HG02759 (cell line): ENCODE results near the gene RNU6-7.
A peak's percentile ranks its signal among the peaks of the same experiment; 100 is the strongest.

ENCODE experiments used
- ATAC-seq: cut with Tn5 transposase; IDR thresholded peaks from one replicate; pipeline ENCODE4 v1.9.1; 2021; ENCODE audit warnings: mild to moderate bottlenecking, moderate library complexity; ENCODE audit not compliant: unreplicated experiment

The RNU6-7 gene

DNA sequence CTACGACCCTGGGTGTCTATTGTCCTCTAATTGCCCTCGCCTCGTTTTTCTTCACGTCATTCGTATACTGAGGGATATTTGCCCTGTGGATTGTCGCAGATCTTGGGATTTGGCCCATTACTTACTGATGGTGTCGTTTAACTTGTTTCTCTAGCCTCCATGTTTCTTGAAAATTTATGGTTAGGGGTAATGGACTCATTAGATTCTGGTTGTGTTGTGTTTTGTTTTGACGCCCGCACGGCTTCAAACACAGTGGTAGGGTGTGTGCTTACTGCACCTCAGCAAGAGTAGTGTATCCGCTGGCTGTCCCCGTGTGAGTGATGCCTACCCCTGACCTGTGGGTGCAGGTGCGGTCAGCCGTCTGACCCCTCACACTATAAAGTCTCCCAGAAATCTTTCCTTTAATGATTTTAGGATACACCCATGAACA is 2.1 kb downstream of the RNU6-7 start:
- no peak for ATAC-seq

- ATAC-seq: no peak
These were observed 3.7 kb downstream of the RNU6-7 start for GRCh38 chr14:32205554-32205953.

GRCh38 chr14:32205984-32206383 is 4.1 kb downstream of the RNU6-7 start:
- no peak for ATAC-seq

DNA sequence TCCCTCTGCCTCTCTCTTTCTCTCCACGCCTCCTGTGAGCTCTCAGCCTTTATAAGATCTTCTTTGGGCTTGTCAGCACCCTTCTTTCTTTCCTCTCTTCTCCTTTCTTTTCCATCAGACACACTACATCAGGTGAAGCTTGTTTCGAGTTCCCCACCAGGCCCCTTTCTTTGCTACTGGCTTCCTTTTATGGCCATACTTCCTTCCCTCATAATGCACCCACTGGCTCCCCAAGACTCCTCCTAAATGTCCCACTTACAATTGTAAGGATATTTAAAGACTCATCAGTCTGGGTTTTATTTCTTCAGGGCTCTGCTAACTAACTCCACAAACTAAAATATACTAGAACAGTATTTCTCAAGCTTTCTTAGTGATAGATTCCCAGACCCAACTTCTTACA is 4.7 kb downstream of the RNU6-7 start:
- ATAC-seq: no peak

- ATAC-seq: no peak
These were observed 6.6 kb downstream of the RNU6-7 start for GRCh38 chr14:32208490-32208889.

DNA sequence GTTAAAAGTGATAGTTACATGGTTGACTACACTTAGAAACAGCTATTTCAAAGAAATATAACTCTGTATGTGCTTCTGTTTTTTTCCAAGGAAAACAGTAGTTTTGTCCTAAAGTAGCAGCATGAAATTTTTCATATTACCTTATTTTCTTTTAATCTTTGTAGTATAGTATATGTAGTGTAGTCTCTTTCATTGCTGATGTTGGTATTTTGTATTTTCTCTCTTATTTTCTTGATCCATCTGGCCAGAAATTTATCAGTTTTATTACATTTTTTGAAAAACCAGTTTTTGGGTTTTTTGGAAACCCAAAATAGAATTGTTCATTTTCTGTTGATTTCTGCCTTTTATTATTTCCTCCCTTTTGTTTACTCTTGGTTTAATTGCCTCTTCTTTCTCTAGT is 7.6 kb downstream of the RNU6-7 start:
- no peak for ATAC-seq

DNA sequence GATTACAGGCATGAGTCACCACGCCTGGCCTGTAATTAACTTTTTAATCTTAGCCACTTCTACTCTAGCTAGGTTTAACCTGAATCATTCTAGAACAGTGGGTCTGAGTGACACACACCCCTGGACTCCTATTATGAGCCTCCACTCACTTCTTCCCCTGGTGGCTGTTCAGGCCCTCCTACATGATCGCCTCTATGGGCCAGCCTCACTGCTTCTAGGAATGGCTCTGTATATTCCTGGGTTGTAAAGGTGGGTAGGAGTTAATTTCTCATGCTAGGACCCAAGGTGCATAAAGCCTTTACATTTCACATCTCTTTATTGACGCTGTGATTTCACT is 9.2 kb downstream of the RNU6-7 start:
- no peak for ATAC-seq

- ATAC-seq: no peak
These were observed 11.0 kb downstream of the RNU6-7 start for GRCh38 chr14:32212833-32213232.

DNA sequence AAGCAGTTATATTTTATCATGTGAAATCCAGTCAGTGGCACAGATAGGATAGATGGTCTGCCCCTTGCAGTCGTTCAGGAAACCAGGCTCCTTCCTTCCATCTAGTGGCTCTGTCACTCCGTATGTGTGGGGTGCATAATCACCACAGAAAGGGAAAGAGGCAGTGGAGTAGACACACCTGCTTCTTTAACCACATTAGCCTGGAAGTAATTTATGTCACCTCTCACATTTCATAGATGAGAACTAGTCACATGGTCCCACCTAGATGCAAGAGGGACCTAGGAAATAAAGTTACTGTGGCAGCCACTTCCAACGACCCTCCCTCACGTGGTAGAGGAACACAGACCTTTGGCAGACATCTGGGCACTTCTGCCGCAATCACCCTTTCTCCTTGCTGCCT is 15.5 kb downstream of the RNU6-7 start:
- ATAC-seq: no peak

GRCh38 chr14:32224737-32225377 is 23.0 kb downstream of the RNU6-7 start:
- peak; percentile 75 for ATAC-seq

DNA sequence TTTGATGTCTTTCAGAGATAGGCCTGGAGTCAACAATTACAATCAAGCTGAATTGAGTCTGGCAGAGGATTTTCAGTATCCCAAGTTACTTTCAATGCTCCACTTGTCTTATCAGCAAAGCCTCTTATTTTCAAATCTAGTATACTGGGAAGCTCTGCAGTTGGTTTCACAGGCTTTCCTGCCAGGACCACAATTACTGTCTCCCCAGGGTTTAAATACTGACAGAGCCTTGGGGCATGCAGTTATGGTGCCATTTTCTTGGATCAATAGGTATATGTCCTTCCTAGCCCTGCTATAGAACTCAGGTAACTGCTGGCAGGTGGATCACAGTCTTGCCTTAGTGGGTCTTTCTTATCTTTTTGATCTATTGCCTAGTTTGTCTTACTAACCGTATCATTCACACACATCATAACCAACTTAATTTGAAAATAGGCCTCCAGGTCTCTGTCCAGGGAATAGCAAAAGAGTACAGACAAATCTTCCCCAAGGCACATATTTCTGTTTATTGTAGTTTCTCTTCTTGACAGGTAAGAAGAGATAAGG is 23.6 kb downstream of the RNU6-7 start:
- no peak for ATAC-seq

- ATAC-seq: no peak
These were observed 24.2 kb downstream of the RNU6-7 start for GRCh38 chr14:32226056-32226455.

- no peak for ATAC-seq
These were observed 28.3 kb downstream of the RNU6-7 start for GRCh38 chr14:32230181-32230580.

DNA sequence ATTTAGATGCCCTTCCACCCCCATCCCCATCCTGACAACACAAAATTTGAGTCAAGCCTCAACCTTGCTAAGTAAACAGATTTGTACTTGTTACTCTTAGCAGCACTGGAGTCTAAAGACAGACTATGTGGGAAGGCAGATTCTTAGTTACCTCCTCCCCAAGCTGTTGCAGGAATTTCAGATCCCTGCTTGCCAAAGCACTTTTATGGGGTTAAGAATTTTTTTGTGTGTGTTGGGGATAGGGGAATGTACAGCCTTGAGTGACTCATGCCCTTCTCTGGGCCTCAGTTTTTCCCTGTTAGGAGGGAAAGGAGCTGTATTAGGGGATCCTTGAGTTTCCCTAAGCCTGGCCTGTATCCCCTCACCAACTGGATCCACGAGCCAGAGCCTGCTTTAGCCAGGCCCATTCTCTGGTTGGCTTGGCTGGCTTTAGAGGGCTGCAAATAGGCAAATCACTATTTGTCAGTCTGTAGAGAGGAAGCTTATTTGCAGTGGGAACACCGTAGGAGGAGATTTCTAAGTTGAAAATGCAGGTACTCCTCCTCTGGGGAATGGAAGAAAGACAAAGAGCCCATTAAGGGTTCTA is 28.9 kb downstream of the RNU6-7 start:
- no peak for ATAC-seq

DNA sequence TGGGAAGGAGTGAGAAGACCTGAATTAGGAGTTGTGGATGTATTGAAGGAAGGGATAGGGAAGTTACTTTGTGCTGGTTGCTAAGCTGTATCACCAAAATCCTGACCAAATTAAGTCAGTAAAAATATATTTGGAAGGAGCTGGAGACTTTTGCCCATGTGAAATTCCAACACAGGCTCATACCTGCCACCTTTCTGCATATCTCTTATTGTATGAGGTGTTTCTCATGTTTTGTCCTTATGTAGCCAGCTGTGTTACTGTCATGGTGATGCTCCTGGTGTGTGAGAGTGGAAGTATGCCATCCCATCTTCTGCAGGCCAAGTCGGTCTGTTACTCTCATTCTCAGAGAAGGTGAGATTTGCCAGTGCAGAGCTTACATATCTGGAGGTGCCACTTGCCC is 30.6 kb downstream of the RNU6-7 start:
- no peak for ATAC-seq

DNA sequence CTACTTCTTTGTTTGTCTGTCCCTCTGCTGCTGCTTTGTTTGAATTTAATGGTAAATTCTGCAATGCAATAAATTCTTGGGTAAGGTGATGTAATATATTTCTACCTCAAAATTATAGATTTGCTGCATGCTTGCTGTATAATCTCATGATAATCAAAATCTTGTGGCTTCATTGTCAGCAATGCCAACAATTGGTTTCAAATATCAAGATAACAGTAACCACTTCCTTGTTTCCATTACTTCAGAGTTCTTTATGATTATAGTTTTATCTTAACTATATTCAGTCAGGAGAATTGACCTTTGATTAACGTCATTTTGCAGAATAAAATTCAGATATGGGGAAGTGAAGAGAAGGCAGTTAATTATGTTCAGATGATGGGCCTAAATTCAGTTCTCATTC is 31.4 kb downstream of the RNU6-7 start:
- no peak for ATAC-seq

DNA sequence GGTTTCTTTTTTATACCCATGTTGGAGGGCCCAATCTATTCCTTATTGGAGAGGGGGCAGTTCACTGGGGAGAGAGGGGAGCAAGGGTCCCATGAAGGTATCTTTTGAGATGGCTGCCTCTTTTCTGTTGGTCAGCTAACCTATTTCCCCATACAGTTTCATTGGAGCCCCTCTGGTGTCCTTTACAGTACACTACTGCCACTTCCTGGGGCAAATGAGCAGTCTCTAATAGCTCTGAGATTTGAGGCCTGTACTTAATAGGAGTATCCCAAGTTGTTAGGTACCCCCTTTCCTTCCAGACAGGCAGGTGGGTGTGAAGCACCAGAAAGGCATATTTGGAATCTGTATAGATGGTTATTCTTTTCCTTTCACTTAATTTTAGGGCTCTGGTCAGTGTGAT is 42.6 kb downstream of the RNU6-7 start:
- no peak for ATAC-seq

DNA sequence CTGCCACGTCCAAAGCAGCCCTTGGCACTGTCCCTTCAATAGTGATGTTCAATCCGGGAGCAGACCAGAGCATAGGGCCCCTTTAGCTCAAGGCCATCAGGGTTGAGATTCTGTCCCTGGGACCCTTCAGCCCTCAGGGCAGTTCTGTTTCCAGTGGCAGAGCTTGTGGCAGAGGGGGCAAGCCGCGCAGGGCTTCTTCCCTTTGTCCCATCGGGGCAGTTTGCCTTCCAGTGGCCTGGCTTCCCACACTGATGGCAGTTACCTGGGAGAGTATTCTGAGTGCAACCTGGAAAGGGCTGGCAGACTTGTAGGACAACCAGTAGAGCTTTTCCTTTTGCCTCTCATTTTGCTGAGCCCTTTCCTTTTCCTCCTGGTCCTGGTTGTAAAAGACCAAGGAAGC is 44.9 kb downstream of the RNU6-7 start:
- no peak for ATAC-seq

DNA sequence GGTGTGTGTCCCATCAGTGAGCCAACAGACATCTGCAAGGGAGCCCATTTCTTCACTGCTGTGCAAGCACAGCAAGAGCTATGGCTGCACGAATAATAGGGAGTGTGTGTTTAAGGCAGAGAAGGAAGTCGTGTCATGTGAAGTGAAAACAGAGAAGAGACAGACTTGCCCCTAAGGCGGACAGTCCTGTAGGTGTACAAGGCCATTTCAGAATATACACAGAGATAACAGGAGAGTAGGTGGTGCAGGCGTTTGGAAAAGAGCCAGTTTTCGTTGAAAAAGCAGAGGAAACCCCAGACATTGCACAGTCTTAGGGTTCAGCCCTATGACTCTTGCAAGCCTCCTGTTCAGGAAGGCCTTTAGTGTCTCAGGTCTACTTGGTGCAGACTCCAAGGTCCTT is 47.5 kb downstream of the RNU6-7 start:
- ATAC-seq: no peak

DNA sequence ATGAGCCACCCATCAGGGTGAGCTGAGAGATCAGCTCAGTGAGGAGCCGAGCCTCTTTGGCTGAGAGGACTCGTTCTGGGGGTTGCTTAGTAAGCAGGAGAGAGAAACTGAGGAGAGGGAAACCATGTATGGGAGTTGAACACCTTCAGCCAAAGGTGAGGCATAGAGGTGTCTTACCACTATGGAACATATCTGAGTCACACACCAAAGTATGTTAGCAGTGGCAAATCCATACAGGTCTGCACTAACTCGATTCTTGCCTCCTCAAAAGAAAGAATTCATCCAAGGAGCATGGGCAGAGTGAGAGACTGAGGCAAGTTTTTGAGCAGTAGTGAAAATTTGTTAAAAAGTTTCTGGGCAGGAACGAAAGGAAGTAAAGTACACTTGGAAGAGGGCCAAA is 47.9 kb downstream of the RNU6-7 start:
- no peak for ATAC-seq

DNA sequence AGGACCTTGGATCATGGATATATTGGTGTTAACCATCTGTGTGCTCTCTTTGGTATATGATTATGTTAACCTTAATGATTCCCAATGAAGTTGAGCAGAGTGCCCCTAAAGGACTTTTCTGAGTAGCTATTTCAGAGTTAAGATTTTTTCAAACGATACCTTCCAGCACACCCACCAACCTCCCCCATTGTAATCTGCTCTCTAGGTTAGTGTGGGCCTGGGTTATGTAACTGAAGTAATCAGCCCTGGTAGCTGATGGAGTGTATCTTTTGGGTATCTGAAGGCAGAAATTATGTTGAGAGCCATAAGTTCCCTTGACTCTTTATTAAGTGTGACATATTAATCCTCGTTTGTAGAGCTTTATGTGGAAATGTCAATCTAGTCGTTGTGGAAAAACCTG is 48.8 kb downstream of the RNU6-7 start:
- ATAC-seq: no peak

- no peak for ATAC-seq
These were observed 49.7 kb downstream of the RNU6-7 start for GRCh38 chr14:32251530-32251929.
